AG10803 (cell line): ENCODE results near the gene RIF1.

ENCODE experiments used
- DNase-seq: peaks from one replicate; pipeline ENCODE4 v3.0.0; 2010; ENCODE audit warnings: low read depth
- H3K4me3 ChIP-seq: 2 replicates; pipeline ENCODE4 v1.5.1; 2011; ENCODE audit warnings: mild to moderate bottlenecking, low read length, control low read depth
- TF ChIP-seq, protein P1 (sequence below): conservative IDR thresholded peaks from 2 replicates; pipeline ENCODE4 v1.5.1; 2011; ENCODE audit warnings: mild to moderate bottlenecking, low read length, control low read depth, inconsistent platforms

The RIF1 gene

GRCh38 chr2:151483546-151483945 lies 73.8 kb downstream of the RIF1 start:
- DNase-seq: no peak
- TF ChIP-seq, protein P1, sequence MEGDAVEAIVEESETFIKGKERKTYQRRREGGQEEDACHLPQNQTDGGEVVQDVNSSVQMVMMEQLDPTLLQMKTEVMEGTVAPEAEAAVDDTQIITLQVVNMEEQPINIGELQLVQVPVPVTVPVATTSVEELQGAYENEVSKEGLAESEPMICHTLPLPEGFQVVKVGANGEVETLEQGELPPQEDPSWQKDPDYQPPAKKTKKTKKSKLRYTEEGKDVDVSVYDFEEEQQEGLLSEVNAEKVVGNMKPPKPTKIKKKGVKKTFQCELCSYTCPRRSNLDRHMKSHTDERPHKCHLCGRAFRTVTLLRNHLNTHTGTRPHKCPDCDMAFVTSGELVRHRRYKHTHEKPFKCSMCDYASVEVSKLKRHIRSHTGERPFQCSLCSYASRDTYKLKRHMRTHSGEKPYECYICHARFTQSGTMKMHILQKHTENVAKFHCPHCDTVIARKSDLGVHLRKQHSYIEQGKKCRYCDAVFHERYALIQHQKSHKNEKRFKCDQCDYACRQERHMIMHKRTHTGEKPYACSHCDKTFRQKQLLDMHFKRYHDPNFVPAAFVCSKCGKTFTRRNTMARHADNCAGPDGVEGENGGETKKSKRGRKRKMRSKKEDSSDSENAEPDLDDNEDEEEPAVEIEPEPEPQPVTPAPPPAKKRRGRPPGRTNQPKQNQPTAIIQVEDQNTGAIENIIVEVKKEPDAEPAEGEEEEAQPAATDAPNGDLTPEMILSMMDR: no peak
- H3K4me3 ChIP-seq: no peak overlapping the region

GRCh38 chr2:151484100-151484499 lies 74.4 kb downstream of the RIF1 start:
- TF ChIP-seq, protein P1: no peak
- no peak for DNase-seq
- H3K4me3 ChIP-seq: no peak overlapping the region

- no peak for DNase-seq
- TF ChIP-seq, protein P1: no peak
- no peak overlapping the region for H3K4me3 ChIP-seq
Measured at GRCh38 chr2:151486053-151486452, 76.4 kb downstream of the RIF1 start.

DNA sequence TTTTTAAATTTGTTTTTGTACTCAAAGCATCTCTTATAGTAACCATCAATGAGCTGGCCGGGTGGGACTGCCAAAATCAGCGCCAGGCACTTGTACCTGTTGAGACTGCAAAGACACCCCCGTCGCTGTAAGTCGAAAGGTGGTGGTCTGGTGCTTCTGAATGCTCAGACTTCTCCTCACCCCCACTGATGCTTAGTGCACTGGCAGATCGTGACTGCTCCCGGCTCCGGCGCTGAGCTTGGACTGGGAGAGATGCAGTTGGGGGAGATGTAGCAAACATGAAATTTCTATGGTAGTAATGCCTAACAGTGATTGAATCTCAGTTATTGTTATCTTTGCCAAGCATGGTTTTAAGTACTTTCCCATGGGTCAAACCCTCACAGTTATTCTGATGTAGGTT lies 80.6 kb downstream of the RIF1 start:
- DNase-seq: no peak
- TF ChIP-seq, protein P1: no peak
- no peak overlapping the region for H3K4me3 ChIP-seq

DNA sequence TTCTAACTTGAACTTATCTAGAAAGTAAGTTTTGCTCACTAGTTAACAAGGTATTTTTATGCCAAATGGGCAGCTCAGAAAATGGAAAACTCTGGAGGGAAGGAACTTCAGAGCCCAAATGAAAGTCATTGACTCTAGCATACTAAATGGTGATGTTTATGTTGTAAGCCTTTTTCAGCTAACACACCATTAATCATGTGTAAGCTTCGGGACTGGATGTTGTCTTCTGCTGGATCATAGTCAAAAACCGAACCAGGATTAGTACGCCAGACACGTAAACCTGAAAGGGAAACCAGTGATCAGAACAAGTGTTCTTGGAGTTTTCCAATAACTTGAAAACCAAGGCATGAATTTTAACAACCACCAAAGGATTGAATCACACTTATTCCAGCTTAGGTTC lies 81.8 kb downstream of the RIF1 start:
- no peak for DNase-seq
- TF ChIP-seq, protein P1: no peak

DNA sequence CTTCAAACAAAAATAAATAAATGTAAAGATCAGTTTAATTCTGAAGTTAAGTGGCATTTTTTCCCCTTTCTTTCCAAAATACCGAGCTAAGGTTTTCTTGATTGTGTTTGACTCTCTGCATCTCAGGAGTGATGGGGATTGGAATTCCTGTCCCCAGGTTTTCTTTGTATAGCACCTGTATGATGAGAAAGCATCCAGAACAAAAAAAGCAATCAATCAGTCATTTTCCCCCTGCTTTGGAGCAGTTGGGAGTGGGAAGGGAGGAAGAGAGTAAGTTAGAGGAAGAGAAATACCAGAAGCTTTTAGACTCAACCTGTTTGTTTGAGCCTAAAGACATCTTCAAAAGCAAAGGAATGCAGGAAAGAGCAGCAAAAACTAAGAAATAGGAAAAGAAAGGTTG lies 88.5 kb downstream of the RIF1 start:
- TF ChIP-seq, protein P1: no peak
- no peak for DNase-seq
- no peak overlapping the region for H3K4me3 ChIP-seq

More for the DNA sequence above, 81.8 kb downstream of the RIF1 start:
- no peak overlapping the region for H3K4me3 ChIP-seq

- TF ChIP-seq, protein P1: no peak
- no peak for DNase-seq
- H3K4me3 ChIP-seq: no peak overlapping the region
Measured at GRCh38 chr2:151506170-151506569, 96.5 kb downstream of the RIF1 start.
